Measurements from ENCODE around the gene TRIML2. TPM values are rescaled to one million over a fixed set of nuclear protein-coding genes. Genes with fewer than 3 reads are reported as not detected.

Gene TRIML2
- total RNA-seq, 1 donor from 2014 or later, result not detected

DNA sequence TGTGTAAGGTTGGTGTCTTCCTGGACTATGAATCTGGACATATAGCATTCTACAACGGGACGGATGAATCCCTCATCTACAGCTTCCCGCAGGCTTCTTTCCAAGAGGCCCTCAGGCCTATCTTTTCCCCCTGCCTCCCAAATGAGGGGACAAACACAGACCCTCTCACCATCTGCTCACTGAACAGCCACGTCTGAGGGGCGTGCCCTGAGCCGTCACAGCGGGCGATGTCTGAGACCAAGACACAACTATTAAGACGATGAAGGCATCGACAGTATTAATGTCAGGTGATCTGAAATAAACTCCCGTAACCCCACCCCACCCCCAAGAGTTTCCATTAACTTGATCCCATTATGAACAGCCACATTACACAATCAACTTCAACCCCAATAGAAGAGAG is 37.8 kb upstream of the TRIML2 start:
- Histone ChIP-seq H3K27me3 (no peaks in the 10 kb centered on the region), H3K27ac (no peak overlapping the region), H3K9me3 (no peaks in the 10 kb centered on the region), H3K4me3 (no peak overlapping the region), H3K4me1 (no peaks in the 10 kb centered on the region), H3K36me3 (no peaks in the 10 kb centered on the region)
- intact Hi-C loops (cut with DNase I), result no loop called here
- TF ChIP-seq CTCF (IDR thresholded peaks at IDR 0.05), result no peak
- no peak for TF ChIP-seq POLR2A (IDR thresholded peaks at IDR 0.05)
- TF ChIP-seq POLR2AphosphoS5 (IDR thresholded peaks at IDR 0.05; ENCODE audit: insufficient read depth in 1 of 2, low read depth in 1 of 2), result no peak
- DNase-seq (ENCODE audit: extremely low spot score in 2 of 2), result no peak

GRCh38 chr4:188146618-188147017 is 37.2 kb upstream of the TRIML2 start:
- Histone ChIP-seq H3K4me1 (no peaks in the 10 kb centered on the region), H3K4me3 (no peak overlapping the region), H3K27me3 (no peaks in the 10 kb centered on the region), H3K36me3 (no peaks in the 10 kb centered on the region), H3K9me3 (no peaks in the 10 kb centered on the region), H3K27ac (no peak overlapping the region)
- DNase-seq (ENCODE audit: extremely low spot score in 2 of 2), result no peak
- TF ChIP-seq CTCF (IDR thresholded peaks at IDR 0.05) (no peak), POLR2A (IDR thresholded peaks at IDR 0.05) (no peak), POLR2AphosphoS5 (IDR thresholded peaks at IDR 0.05; ENCODE audit: insufficient read depth in 1 of 2, low read depth in 1 of 2) (no peak)
- intact Hi-C loops (cut with DNase I), result no loop called here

DNA sequence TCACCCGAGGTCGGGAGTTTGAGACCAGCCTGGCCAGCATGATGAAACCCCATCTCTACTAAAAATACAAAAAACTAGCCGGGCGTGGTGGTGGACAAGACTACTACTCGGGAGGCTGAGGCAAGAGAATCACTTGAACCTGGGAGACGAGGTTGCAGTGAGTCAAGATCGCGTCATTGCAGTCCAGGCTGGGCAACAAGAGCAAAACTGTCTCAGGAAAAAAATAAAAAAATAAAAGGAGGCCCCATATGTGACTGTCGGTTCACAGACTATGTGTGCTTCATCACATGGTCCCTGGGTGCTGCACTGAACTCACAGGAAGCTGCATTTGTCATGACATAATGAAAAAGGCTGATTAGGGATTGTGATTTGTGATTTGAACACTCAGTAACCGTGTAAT is 36.2 kb upstream of the TRIML2 start:
- H3K27ac ChIP-seq, result no peak overlapping the region
- no peaks in the 10 kb centered on the region for H3K4me1 ChIP-seq
- H3K27me3 ChIP-seq, result no peaks in the 10 kb centered on the region
- H3K36me3 ChIP-seq, result no peaks in the 10 kb centered on the region
- H3K4me3 ChIP-seq, result no peak overlapping the region
- DNase-seq (ENCODE audit: extremely low spot score in 2 of 2), result no peak
- TF ChIP-seq CTCF (IDR thresholded peaks at IDR 0.05) (no peak), POLR2AphosphoS5 (IDR thresholded peaks at IDR 0.05; ENCODE audit: insufficient read depth in 1 of 2, low read depth in 1 of 2) (no peak), POLR2A (IDR thresholded peaks at IDR 0.05) (no peak)
- no peaks in the 10 kb centered on the region for H3K9me3 ChIP-seq
- intact Hi-C loops (cut with DNase I), result no loop called here

DNA sequence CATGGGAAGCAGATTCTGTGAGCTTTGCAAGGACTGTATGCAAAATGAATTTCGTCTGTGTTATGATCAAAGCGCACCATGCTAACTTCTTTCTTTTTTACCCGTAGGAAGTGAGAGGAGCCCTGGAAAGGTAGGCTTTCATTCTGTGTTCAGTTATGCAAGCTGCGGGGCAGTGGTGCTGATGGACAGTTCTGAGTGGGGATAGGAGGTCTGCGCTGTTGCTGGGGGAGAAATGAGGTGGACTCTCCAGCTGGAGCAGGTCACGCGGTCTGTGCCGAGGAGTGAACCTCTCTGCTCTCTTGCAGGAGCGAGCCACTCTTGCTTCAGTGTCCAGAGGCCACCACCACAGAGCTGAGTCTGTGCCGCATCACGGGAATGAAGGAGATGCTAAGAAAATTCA is 34.3 kb upstream of the TRIML2 start:
- Histone ChIP-seq H3K4me1 (no peaks in the 10 kb centered on the region), H3K27me3 (no peaks in the 10 kb centered on the region), H3K36me3 (no peaks in the 10 kb centered on the region), H3K4me3 (no peak overlapping the region), H3K9me3 (no peaks in the 10 kb centered on the region), H3K27ac (no peak overlapping the region)
- DNase-seq (ENCODE audit: extremely low spot score in 2 of 2), result no peak
- TF ChIP-seq POLR2A (IDR thresholded peaks at IDR 0.05) (no peak), POLR2AphosphoS5 (IDR thresholded peaks at IDR 0.05; ENCODE audit: insufficient read depth in 1 of 2, low read depth in 1 of 2) (no peak), CTCF (IDR thresholded peaks at IDR 0.05) (no peak)
- intact Hi-C loops (cut with DNase I), result no loop called here

DNA sequence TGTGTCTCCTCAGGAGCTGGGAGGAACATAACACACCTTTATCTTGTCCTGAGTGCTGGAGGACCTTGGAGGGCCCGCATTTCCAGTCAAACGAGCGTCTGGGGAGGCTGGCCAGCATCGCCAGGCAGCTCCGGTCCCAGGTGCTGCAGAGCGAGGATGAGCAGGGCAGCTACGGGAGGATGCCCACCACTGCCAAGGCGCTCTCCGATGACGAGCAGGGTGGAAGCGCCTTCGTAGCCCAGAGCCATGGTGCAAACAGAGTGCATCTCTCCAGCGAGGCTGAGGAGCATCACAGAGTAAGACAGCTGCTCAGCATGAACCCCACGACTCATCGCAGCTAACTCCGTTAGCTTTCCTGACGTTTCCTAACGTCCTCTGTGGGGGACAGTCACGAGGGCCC is 30.3 kb upstream of the TRIML2 start:
- no peaks in the 10 kb centered on the region for H3K9me3 ChIP-seq
- no peaks in the 10 kb centered on the region for H3K36me3 ChIP-seq
- H3K4me3 ChIP-seq, result no peak overlapping the region
- intact Hi-C loops (cut with DNase I), result no loop called here
- TF ChIP-seq POLR2A (IDR thresholded peaks at IDR 0.05) (no peak), POLR2AphosphoS5 (IDR thresholded peaks at IDR 0.05; ENCODE audit: insufficient read depth in 1 of 2, low read depth in 1 of 2) (no peak), CTCF (IDR thresholded peaks at IDR 0.05) (no peak)
- H3K4me1 ChIP-seq, result no peaks in the 10 kb centered on the region
- no peak overlapping the region for H3K27ac ChIP-seq
- no peaks in the 10 kb centered on the region for H3K27me3 ChIP-seq
- DNase-seq (ENCODE audit: extremely low spot score in 2 of 2), result no peak

All from vagina (tissue), 2 donors.